NCI-H146 (cell line): ENCODE measurements around the gene PRUNE2.

ENCODE experiments used
- DNase-seq: peaks from one replicate; lab custom pipeline; 2025; lab: John Stamatoyannopoulos, UW

The PRUNE2 gene

GRCh38 chr9:76732341-76732958 is 173.5 kb downstream of the PRUNE2 start:
- DNase-seq, result no peak

GRCh38 chr9:76730801-76731200 is 175.1 kb downstream of the PRUNE2 start:
- no peak for DNase-seq

DNA sequence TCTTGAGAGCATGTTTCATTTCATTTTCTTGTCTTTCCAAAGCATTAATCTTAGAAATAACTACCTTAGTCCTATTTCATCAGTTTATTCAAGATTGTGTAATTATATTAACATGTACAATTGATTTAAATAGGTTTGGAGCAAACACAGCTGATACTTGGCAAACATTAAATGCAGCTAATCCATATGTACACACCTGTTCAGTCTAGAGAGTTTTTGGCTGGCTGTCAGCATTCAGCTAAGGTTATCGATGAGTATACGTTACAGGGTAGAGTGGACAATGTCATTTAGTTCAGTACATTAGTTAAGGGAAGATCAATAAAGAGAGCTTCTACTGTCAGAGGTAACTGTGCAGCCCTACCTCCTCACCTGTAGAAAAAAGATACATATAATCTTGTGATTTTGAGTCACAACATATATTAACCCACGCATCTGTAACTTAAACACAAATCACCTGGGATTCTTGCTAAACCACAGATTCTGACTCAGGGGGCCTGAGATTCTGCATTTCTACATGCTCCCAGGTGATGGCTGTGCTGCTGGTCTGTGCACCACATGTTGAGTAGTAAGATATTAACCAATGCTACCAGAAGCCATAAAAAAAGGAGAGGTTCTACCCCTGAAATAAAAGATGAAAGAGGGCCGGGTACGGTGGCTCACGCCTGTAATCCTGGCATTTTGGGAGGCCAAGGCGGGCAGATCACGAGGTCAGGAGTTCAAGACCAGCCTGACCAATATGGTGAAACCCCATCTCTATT is 175.8 kb downstream of the PRUNE2 start:
- DNase-seq, result peak; percentile 93

- DNase-seq, result peak; percentile 21
Measured at GRCh38 chr9:76729116-76729515, 176.8 kb downstream of the PRUNE2 start.

DNA sequence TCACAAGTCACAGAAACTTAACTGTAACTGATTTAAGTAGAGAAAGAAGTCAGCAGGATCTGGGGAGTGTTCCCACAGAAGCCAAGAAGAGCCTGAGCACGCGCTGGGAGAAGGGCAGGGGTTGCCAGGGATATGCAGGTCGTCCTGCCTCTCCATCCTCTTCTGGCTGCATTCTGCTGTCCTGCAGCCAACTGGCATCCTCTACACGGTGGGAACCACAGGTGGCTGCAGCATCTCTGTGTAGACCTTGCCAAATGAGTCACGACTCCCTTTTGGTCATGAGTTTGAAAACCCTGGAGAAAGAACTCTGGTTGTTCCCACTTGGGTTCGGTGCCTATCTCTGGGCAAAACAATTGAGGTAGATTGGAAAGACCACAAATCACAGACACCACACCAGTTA is 180.0 kb downstream of the PRUNE2 start:
- DNase-seq, result peak; percentile 27

GRCh38 chr9:76725011-76725546 is 180.8 kb downstream of the PRUNE2 start:
- DNase-seq, result peak; percentile 86

- no peak for DNase-seq
Measured at GRCh38 chr9:76720245-76720644, 185.7 kb downstream of the PRUNE2 start.

- DNase-seq, result no peak
Measured at GRCh38 chr9:76718166-76718565, 187.7 kb downstream of the PRUNE2 start.

DNA sequence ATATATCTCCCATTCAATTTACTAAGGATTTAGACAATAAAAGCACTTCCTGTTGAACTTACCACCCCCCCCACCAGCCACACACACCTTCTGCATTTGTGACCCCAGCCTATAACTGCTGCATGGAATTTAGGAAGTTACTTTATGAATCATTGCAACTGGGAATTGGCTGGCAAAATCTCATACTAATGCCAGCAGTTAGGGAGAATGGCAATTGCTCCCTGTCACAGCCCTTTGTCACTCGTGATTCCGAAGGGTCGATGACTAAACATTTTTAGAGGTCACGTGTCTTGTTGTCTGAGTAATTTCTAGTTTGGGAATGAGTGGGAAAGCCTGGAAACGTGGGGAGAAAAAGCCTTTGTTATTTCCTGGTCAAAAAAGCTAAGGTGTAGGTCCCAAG is 188.3 kb downstream of the PRUNE2 start:
- peak; percentile 42 for DNase-seq

DNA sequence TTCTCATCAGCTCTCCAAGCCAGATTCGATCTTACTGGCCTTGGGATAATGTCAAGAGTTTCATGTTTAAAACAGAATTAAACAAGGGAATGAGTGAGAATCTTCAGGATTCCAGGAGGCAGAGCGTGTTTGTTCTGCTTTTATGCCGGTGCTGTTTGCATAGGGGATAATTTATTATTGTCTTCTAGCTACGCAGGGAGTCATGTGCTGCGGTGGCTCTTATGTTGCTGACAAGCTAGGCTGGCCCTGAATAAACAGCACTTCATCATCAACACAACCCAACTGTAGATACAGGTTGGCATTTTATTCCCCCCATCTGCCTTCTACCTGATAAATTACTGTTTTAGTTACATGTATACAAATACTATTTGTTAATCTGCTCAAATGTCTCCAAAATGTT is 188.7 kb downstream of the PRUNE2 start:
- DNase-seq, result peak; percentile 80

DNA sequence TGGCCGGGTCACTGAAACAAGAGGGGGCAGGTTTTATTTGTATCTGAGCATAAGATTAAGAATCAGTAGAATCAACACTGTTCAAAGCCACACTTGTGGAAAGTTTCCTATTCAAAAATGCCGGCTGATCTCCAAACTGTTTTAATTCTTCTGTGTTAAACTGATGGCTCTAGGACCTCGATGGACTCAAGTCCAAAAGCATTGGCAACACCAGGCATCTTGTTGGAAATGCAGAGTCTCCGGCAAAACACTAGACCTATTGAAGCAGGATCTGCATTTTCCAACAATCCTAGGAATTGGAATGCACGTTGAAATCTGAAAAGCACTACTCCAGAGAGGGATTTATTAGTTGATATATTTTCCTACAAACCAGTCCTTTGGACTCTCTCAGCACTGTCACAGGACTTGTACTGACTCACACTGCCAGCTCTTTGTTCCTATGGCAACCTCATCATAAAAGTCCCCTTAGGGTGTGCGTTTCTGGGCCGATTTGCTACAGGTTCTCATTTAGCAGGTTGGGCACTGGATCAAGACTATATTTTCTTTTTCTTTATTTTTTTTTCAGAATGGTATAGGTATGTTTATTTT is 189.7 kb downstream of the PRUNE2 start:
- DNase-seq, result peak; percentile 67

- peak; percentile 6 for DNase-seq
Measured at GRCh38 chr9:76713381-76713780, 192.5 kb downstream of the PRUNE2 start.

DNA sequence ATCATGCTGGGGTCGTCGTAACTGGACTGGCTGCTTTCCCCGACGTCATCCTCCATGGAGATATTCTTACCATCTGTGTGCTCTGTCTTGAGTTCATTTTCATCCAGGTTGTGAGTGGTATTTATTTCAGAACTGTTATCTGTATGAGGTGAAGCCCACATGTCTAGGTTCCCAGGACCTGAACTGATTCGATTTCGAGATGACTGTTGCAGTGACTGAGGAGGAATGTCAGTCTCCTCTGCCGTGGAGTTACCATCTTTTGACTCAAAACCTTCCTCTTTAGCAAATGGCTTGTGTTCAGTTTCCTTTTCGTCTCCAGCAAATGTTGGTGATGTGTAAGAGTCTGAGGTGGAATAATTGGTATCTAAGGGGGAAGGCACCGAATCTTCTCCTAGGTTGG is 196.9 kb downstream of the PRUNE2 start:
- no peak for DNase-seq

GRCh38 chr9:76707510-76707909 is 198.4 kb downstream of the PRUNE2 start:
- DNase-seq, result no peak

- DNase-seq, result peak; percentile 69
Measured at GRCh38 chr9:76704593-76705204, 201.2 kb downstream of the PRUNE2 start.

GRCh38 chr9:76703270-76703669 is 202.6 kb downstream of the PRUNE2 start:
- no peak for DNase-seq

- DNase-seq, result peak; percentile 67
Measured at GRCh38 chr9:76701441-76702039, 204.4 kb downstream of the PRUNE2 start.

DNA sequence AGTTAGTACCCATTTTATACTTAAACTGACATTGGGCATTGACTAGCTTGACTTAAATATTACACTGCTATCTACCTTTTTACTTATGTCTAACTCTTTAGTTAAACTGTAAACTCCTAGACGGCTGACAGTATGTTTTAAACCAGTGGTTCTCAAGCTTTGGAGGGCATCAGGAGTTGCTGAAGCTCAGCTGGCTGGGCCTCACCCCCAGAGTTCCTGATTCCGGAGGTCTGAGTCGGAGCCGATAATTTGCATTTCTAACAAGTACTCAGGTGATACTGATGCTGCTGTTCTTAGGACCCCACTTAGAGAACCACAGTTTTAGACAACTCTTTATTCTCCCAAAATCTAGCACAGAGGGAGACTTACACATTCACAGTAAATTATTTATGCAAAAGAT is 205.0 kb downstream of the PRUNE2 start:
- no peak for DNase-seq

DNA sequence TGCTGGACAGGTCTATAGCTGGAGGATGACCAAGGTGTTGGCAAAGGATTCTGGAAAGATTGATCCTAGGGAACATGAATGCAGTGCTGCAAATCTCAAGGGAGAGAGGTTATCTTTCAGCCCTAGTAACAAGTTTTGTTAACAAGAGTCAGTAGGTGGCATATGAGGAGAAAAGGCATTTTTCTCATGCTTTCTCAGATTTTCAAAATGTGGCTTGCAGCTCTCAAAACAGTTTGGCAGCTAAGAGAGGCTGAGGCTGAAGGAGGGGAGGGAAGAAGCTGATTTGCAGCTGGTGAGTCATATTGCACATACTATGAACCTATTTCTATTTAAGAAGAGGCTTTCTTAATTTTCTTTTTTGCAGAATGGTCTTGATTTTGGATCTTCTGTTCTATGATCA is 205.9 kb downstream of the PRUNE2 start:
- no peak for DNase-seq

GRCh38 chr9:76697554-76697953 is 208.4 kb downstream of the PRUNE2 start:
- no peak for DNase-seq

- no peak for DNase-seq
Measured at GRCh38 chr9:76697081-76697480, 208.8 kb downstream of the PRUNE2 start.

DNA sequence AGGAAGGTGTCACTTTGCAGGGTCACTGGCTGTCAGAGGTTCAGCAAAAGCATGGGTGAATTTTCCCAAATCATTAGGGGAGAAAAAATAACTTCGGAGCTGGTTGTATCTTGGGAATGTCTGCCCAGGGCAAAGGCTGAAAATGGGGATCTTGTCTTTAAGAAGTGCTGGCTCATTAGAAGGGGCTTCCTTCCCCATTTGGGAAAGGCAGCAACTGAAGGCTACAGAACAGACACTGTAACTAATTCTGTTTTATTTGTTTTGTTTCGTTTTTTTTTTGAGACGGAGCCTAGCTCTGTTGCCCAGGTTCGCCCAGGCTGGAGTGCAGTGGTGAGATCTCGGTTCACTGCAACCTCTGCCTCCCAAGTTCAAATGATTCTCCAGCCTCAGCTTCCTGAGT is 212.0 kb downstream of the PRUNE2 start:
- DNase-seq, result no peak
